Measurements from ENCODE around the gene DENND1A.

The DENND1A gene

GRCh38 chr9:123395689-123396511, 534.0 kb downstream of the DENND1A start:
- DNase-seq, result no peak
- WGBS, result 96% methylated on average over 24 of the region's 24 CpGs
- no peak overlapping the region for H3K4me3 ChIP-seq (ENCODE audit: insufficient read depth in 1 of 2, low read depth in 1 of 2, low read length in 2 of 2)
- H3K27me3 ChIP-seq (ENCODE audit: control insufficient read depth in 1 of 2, insufficient read depth in 1 of 2, low read length in 2 of 2), result peaks cover 0 to 2% of the 10 kb centered on the region in 2 experiments
- no peak overlapping the region for H2AFZ ChIP-seq (ENCODE audit: low read depth, low read length)
- H3K9ac ChIP-seq (ENCODE audit: low read length), result no peak overlapping the region
- no peak overlapping the region for H2BK120ac ChIP-seq (ENCODE audit: low read depth, low read length)
- no peak overlapping the region for H3K4ac ChIP-seq (ENCODE audit: low read depth in 1 of 2, low read length in 2 of 2)
- no peak overlapping the region for H4K91ac ChIP-seq (ENCODE audit: low read length)
- H3K14ac ChIP-seq (ENCODE audit: low read length in 2 of 2), result no peak overlapping the region
- H3K18ac ChIP-seq (ENCODE audit: low read depth in 1 of 2, low read length in 2 of 2), result no peak overlapping the region
- no peak overlapping the region for H2BK15ac ChIP-seq (ENCODE audit: low read depth, poor library complexity, severe bottlenecking)
- no peak overlapping the region for H2BK12ac ChIP-seq (ENCODE audit: low read length in 2 of 2)
- H3K4me1 ChIP-seq (ENCODE audit: control insufficient read depth, insufficient read depth, low read depth, low read length), result peaks cover 16% of the 10 kb centered on the region
- H3K36me3 ChIP-seq (ENCODE audit: control insufficient read depth in 1 of 2, insufficient read depth in 2 of 2, low read depth in 1 of 2, low read length in 2 of 2), result no peaks in the 10 kb centered on the region
- no peaks in the 10 kb centered on the region for H3K79me1 ChIP-seq (replicated peaks; ENCODE audit: low read length, poor library complexity, severe bottlenecking)
- H3K4me2 ChIP-seq (ENCODE audit: low read length, poor library complexity, severe bottlenecking), result no peak overlapping the region
- H2BK5ac ChIP-seq (ENCODE audit: low read depth, low read length, poor library complexity, severe bottlenecking), result no peak overlapping the region
- no peak overlapping the region for H3K23ac ChIP-seq (ENCODE audit: low read length in 2 of 2)
- H2AK5ac ChIP-seq (ENCODE audit: low read length, severe bottlenecking), result no peak overlapping the region
- H3K27ac ChIP-seq (ENCODE audit: low read length, poor library complexity, severe bottlenecking), result no peak overlapping the region
- no peaks in the 10 kb centered on the region for H3K9me3 ChIP-seq (ENCODE audit: control insufficient read depth, low read length)
- no peak overlapping the region for H4K8ac ChIP-seq (ENCODE audit: low read length)

GRCh38 chr9:123395276-123395688, 534.6 kb downstream of the DENND1A start:
- Histone ChIP-seq H3K18ac (ENCODE audit: low read depth in 1 of 2, low read length in 2 of 2) (no peak overlapping the region), H4K8ac (ENCODE audit: low read length) (no peak overlapping the region), H2BK15ac (ENCODE audit: low read depth, poor library complexity, severe bottlenecking) (no peak overlapping the region), H3K27ac (ENCODE audit: low read length, poor library complexity, severe bottlenecking) (no peak overlapping the region), H2AFZ (ENCODE audit: low read depth, low read length) (no peak overlapping the region), H3K27me3 (ENCODE audit: control insufficient read depth in 1 of 2, insufficient read depth in 1 of 2, low read length in 2 of 2) (peaks cover 0 to 8% of the 10 kb centered on the region in 2 experiments), H3K9me3 (ENCODE audit: control insufficient read depth, low read length) (no peaks in the 10 kb centered on the region), H3K23ac (ENCODE audit: low read length in 2 of 2) (no peak overlapping the region), H3K14ac (ENCODE audit: low read length in 2 of 2) (no peak overlapping the region), H3K79me1 (replicated peaks; ENCODE audit: low read length, poor library complexity, severe bottlenecking) (no peaks in the 10 kb centered on the region), H4K91ac (ENCODE audit: low read length) (no peak overlapping the region), H3K4me1 (ENCODE audit: control insufficient read depth, insufficient read depth, low read depth, low read length) (peaks cover 16% of the 10 kb centered on the region), H3K4me3 (ENCODE audit: insufficient read depth in 1 of 2, low read depth in 1 of 2, low read length in 2 of 2) (no peak overlapping the region), H3K36me3 (ENCODE audit: control insufficient read depth in 1 of 2, insufficient read depth in 2 of 2, low read depth in 1 of 2, low read length in 2 of 2) (no peaks in the 10 kb centered on the region), H2BK120ac (ENCODE audit: low read depth, low read length) (no peak overlapping the region), H2BK5ac (ENCODE audit: low read depth, low read length, poor library complexity, severe bottlenecking) (no peak overlapping the region), H3K4ac (ENCODE audit: low read depth in 1 of 2, low read length in 2 of 2) (no peak overlapping the region), H3K4me2 (ENCODE audit: low read length, poor library complexity, severe bottlenecking) (no peak overlapping the region), H2BK12ac (ENCODE audit: low read length in 2 of 2) (no peak overlapping the region), H3K9ac (ENCODE audit: low read length) (no peak overlapping the region), H2AK5ac (ENCODE audit: low read length, severe bottlenecking) (no peak overlapping the region)
- DNase-seq, result peak; percentile 21
- WGBS, result 46% methylated on average over 5 of the region's 5 CpGs

GRCh38 chr9:123394291-123395235, 535.4 kb downstream of the DENND1A start:
- no peak overlapping the region for H3K4me3 ChIP-seq (ENCODE audit: insufficient read depth in 1 of 2, low read depth in 1 of 2, low read length in 2 of 2)
- no peaks in the 10 kb centered on the region for H3K9me3 ChIP-seq (ENCODE audit: control insufficient read depth, low read length)
- H3K79me1 ChIP-seq (replicated peaks; ENCODE audit: low read length, poor library complexity, severe bottlenecking), result no peaks in the 10 kb centered on the region
- no peak overlapping the region for H2BK120ac ChIP-seq (ENCODE audit: low read depth, low read length)
- H3K18ac ChIP-seq (ENCODE audit: low read depth in 1 of 2, low read length in 2 of 2), result no peak overlapping the region
- no peak overlapping the region for H2AFZ ChIP-seq (ENCODE audit: low read depth, low read length)
- H3K27me3 ChIP-seq (ENCODE audit: control insufficient read depth in 1 of 2, insufficient read depth in 1 of 2, low read length in 2 of 2), result peaks cover 3 to 15% of the 10 kb centered on the region in 2 experiments
- H3K27ac ChIP-seq (ENCODE audit: low read length, poor library complexity, severe bottlenecking), result no peak overlapping the region
- H2BK5ac ChIP-seq (ENCODE audit: low read depth, low read length, poor library complexity, severe bottlenecking), result no peak overlapping the region
- no peaks in the 10 kb centered on the region for H3K36me3 ChIP-seq (ENCODE audit: control insufficient read depth in 1 of 2, insufficient read depth in 2 of 2, low read depth in 1 of 2, low read length in 2 of 2)
- H2BK12ac ChIP-seq (ENCODE audit: low read length in 2 of 2), result no peak overlapping the region
- H4K8ac ChIP-seq (ENCODE audit: low read length), result no peak overlapping the region
- no peak overlapping the region for H3K9ac ChIP-seq (ENCODE audit: low read length)
- no peak overlapping the region for H2BK15ac ChIP-seq (ENCODE audit: low read depth, poor library complexity, severe bottlenecking)
- H4K91ac ChIP-seq (ENCODE audit: low read length), result no peak overlapping the region
- H3K23ac ChIP-seq (ENCODE audit: low read length in 2 of 2), result no peak overlapping the region
- no peak overlapping the region for H2AK5ac ChIP-seq (ENCODE audit: low read length, severe bottlenecking)
- H3K4ac ChIP-seq (ENCODE audit: low read depth in 1 of 2, low read length in 2 of 2), result no peak overlapping the region
- H3K4me1 ChIP-seq (ENCODE audit: control insufficient read depth, insufficient read depth, low read depth, low read length), result peaks cover 16% of the 10 kb centered on the region
- no peak overlapping the region for H3K14ac ChIP-seq (ENCODE audit: low read length in 2 of 2)
- no peak for DNase-seq
- WGBS, result 80% methylated on average over 15 of the region's 16 CpGs
- H3K4me2 ChIP-seq (ENCODE audit: low read length, poor library complexity, severe bottlenecking), result no peak overlapping the region

- Histone ChIP-seq H4K8ac (ENCODE audit: low read length) (no peak overlapping the region), H3K23ac (ENCODE audit: low read length in 2 of 2) (no peak overlapping the region), H3K79me1 (replicated peaks; ENCODE audit: low read length, poor library complexity, severe bottlenecking) (no peaks in the 10 kb centered on the region), H4K91ac (ENCODE audit: low read length) (no peak overlapping the region), H3K4ac (ENCODE audit: low read depth in 1 of 2, low read length in 2 of 2) (no peak overlapping the region), H3K9ac (ENCODE audit: low read length) (no peak overlapping the region), H3K4me1 (ENCODE audit: control insufficient read depth, insufficient read depth, low read depth, low read length) (peaks cover 16% of the 10 kb centered on the region), H3K18ac (ENCODE audit: low read depth in 1 of 2, low read length in 2 of 2) (no peak overlapping the region), H2BK5ac (ENCODE audit: low read depth, low read length, poor library complexity, severe bottlenecking) (no peak overlapping the region), H2BK120ac (ENCODE audit: low read depth, low read length) (no peak overlapping the region), H3K4me2 (ENCODE audit: low read length, poor library complexity, severe bottlenecking) (no peak overlapping the region), H3K27me3 (ENCODE audit: control insufficient read depth in 1 of 2, insufficient read depth in 1 of 2, low read length in 2 of 2) (peaks cover 8 to 27% of the 10 kb centered on the region in 2 experiments), H2AK5ac (ENCODE audit: low read length, severe bottlenecking) (no peak overlapping the region), H3K36me3 (ENCODE audit: control insufficient read depth in 1 of 2, insufficient read depth in 2 of 2, low read depth in 1 of 2, low read length in 2 of 2) (no peaks in the 10 kb centered on the region), H3K27ac (ENCODE audit: low read length, poor library complexity, severe bottlenecking) (no peak overlapping the region), H3K4me3 (ENCODE audit: insufficient read depth in 1 of 2, low read depth in 1 of 2, low read length in 2 of 2) (no peak overlapping the region), H3K9me3 (ENCODE audit: control insufficient read depth, low read length) (no peaks in the 10 kb centered on the region), H2BK15ac (ENCODE audit: low read depth, poor library complexity, severe bottlenecking) (no peak overlapping the region), H2AFZ (ENCODE audit: low read depth, low read length) (no peak overlapping the region), H3K14ac (ENCODE audit: low read length in 2 of 2) (no peak overlapping the region), H2BK12ac (ENCODE audit: low read length in 2 of 2) (no peak overlapping the region)
- DNase-seq, result no peak
- 97% methylated on average over 2 of the region's 4 CpGs for WGBS
Observed at GRCh38 chr9:123392802-123393201, 537.1 kb downstream of the DENND1A start.
